GM12873 (cell line): Measurements from ENCODE around the gene INPP5K.

ENCODE experiments used
- TF ChIP-seq, protein P1 (sequence below): IDR thresholded peaks from 2 replicates; pipeline ENCODE4 v1.5.1; 2012; ENCODE audit warnings: low read depth, mild to moderate bottlenecking, moderate library complexity, low read length, control low read depth; ENCODE audit not compliant: insufficient read depth; ENCODE audit errors: missing control alignments

INPP5K gene

DNA sequence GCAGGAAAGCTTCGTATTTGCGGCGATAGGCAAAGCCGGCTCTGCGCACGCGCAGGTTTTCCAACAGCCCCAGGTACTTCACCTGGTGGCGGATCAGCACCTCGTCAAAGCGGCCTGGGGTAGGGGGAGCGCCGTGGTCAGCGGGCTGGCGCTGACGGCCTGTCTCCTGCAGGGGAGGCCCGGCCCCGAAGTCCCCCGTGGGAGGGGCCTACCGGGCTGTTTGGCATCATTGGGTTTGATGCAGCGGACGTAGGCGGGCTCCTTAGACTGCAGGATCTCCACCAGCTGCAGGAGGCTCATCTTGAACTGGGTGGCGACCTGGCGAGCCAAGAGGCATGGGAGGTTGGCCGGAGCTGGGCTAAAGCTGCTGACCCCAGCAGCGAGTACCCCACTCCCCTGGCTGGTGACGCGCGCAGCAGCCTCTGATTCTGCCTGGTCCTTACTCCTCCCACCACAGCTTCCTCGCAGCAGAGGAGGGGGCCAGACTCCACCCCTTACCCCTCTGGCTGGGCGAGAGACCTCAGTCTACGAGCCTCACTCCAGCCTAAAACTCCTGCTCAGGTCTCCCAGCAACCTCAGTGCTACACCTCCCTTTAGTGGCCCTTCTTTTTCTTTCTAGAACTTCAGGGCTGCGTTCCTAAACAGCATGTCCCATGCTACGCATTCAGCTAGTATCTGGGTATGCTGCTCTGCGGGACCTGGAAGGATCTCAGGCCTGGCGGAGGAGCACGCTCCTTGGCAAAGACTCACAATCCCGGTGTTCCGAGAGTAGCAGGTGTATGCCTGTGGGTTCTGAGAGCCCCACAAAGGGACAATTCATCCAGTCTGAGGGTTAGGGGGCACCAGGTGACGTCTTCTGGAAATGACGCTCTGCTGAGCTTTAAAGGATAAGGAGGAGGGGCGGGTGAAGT lies 44.2 kb downstream of the INPP5K start:
- TF ChIP-seq, protein P1, sequence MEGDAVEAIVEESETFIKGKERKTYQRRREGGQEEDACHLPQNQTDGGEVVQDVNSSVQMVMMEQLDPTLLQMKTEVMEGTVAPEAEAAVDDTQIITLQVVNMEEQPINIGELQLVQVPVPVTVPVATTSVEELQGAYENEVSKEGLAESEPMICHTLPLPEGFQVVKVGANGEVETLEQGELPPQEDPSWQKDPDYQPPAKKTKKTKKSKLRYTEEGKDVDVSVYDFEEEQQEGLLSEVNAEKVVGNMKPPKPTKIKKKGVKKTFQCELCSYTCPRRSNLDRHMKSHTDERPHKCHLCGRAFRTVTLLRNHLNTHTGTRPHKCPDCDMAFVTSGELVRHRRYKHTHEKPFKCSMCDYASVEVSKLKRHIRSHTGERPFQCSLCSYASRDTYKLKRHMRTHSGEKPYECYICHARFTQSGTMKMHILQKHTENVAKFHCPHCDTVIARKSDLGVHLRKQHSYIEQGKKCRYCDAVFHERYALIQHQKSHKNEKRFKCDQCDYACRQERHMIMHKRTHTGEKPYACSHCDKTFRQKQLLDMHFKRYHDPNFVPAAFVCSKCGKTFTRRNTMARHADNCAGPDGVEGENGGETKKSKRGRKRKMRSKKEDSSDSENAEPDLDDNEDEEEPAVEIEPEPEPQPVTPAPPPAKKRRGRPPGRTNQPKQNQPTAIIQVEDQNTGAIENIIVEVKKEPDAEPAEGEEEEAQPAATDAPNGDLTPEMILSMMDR = no peak

DNA sequence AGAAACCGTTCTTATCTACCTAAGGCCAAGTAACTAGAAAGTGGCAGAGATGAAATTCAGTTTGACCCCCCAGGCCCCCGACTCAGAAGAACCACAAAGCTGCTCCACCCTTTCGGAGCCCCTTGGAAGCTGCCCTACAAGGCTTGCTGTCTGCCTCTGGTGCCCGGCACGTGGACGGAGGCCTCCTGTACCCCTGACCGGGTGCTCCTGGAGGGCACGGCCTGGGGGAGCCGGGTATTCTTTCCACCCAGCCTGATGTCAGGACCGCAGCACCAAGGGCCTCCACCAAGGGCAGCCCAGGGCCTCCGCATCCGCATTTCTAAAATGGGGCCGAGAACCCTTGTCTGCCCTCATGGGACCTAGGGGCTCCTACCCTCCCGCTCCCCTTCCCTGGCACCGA lies 44.9 kb downstream of the INPP5K start:
- TF ChIP-seq, protein P1 = no peak

DNA sequence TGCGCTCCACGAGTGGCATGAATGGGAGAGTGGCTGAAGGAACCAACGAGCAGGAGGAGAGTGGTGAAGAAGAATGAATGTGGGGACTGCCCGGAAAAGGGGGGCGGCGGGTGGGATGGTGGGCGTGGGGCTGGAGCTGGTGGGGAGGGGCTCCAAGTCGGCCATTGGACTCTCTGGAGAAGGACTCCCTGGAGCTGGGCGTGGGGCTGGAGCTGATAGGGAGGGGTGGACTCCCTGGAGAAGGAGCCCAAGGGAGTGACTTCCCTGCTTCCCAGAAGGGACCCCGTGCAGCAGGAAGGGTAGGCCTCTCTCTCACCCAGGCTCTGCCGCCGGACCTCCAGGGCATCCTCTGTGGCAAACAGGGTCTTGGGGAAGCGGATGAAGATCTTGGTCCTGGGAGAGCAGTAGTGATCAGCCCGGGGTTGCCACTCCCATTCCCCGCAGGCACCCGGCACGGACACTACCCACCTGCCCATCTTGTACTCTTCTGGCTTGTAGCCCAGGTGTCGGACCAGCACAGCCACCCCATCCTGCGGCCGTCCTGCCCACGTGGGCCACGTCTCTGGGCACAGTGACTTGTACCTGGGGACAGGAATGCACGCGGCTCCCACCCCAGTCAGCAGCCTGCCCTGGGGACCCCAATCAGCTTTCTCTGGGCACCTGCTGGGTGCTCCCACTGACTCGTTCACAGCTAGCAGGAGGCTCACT lies 45.5 kb downstream of the INPP5K start:
- TF ChIP-seq, protein P1 = no peak

DNA sequence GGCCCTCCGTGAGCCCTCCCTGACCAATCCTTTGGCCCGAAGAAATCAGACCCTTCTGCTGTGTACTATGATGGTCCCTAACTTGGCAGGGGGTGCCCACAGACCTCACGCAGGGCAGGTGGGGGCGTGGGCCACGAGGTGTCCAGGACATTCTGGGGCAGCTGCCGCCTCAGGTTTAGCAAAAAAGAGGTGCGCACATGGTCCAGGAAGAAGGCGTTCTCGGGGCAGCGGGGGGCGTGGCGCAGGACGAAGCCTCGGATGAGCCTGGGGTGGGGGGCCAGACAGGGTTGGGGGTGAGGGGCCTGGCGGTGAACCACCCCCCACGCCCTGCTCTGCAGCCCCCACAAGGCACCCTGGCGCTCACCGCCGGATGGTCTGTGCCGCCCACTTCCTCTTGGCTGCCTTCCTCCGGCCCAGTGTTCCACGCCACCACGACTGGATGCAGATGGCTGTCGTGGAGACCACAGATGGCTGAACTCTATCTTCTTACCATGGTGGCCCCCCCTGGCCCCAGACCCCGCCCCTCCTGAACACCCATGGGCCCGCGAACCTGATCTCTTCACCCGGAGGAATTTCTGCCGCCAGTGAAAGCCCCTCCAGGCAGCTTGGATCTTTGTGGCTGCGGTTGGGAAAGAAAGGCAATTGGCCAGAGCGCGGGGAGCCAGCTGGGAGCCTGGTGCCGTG lies 46.2 kb downstream of the INPP5K start:
- TF ChIP-seq, protein P1 = no peak

DNA sequence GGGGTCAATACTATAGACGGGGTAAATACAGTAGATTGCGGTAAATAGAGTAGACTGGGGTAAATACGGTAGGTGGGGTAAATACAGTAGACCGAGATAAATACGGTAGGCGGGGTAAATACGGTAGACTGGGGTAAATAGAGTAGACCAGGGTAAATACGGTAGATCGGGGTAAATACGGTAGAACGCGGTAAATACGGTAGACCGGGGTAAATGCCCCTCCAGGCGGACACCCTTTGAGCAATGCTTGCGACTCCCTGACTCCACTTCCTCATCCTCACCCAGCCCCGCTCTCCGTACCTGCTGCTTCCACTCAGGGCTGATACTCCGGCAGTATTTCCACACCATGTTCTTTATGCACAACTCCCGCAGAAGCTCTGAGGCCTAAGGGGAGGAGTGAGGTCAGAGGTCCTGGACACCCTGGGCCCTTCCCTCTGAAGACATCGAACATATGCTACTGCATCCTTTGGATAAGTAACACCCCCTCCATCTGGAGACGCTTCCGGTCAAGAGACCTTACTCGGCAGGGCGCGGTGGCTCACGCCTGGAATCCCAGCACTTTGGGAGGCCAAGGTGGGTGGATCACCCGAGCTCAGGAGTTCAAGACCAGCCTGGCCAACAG lies 47.1 kb downstream of the INPP5K start:
- TF ChIP-seq, protein P1 = no peak

DNA sequence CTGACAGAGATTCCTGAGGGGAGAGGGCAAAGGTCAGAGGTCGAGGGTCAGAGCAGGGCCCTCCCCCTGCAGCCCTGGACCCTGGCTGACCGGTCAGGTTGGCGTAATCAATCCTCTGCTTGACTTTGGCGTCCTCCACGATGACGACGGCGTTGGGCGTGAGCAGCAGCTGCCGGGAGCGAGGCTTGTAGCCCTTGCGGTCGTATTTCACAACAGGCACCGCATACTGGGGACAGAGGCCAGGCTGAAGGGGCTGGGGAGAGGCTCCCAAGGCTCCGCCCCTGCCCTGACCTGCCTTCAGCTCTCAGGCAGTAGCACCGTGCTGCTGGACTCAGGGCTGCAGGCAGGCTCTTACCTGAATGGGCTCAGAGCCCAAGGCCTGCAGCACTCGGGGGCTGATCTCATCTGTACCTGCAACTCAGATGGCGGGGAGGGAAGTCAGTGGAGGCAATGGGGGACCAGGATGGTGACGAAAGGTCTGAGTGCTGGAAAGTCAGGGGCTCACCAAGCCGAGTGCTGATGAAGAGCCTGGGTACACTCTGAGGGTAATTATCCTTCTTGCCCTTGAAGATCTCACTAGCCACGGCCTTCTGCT lies 48.4 kb downstream of the INPP5K start:
- TF ChIP-seq, protein P1 = no peak
